Peyer's patch (tissue), 4 donors: ENCODE measurements around the gene SPINK14. TPM values are rescaled to one million over a fixed set of nuclear protein-coding genes. Genes with fewer than 3 reads are reported as not detected.

Source experiments
- DNase-seq, 3 donors: peaks; one replicate each; pipeline ENCODE4 v3.0.0-alpha.2; 2017 to 2019
- H3K27ac ChIP-seq, 4 donors: fragments of 200-600 bp; sonication (generic); one replicate each; pipeline ENCODE4 v1.5.1; 2016 to 2019
- H3K27me3 ChIP-seq, 2 donors: fragments of 200-600 bp; sonication (generic); one replicate each; pipeline ENCODE4 v1.5.1; 2019
- H3K36me3 ChIP-seq, 3 donors: fragments of 200-600 bp; sonication (generic); one replicate each; pipeline ENCODE4 v1.5.1; 2016 to 2019
- H3K4me1 ChIP-seq, 4 donors: fragments of 200-600 bp; sonication (generic); one replicate each; pipeline ENCODE4 v1.5.1; 2016 to 2019
- H3K4me3 ChIP-seq, 4 donors: fragments of 200-600 bp; sonication (generic); 1 replicate in 3 of 4; 2 replicates in 1 of 4; pipeline ENCODE4 v1.5.1; 2016 to 2019; ENCODE audit warnings: mild to moderate bottlenecking in 1 of 4
- H3K9me3 ChIP-seq, 4 donors: fragments of 200-600 bp; sonication (generic); one replicate each; pipeline ENCODE4 v1.5.1; 2016 to 2019; ENCODE audit warnings: mild to moderate bottlenecking in 1 of 4
- CTCF ChIP-seq, 6 experiments: fragments of 450-650 bp in 4 of 6; fragments of 200-600 bp in 2 of 6; sonication (generic) in 1 of 6; IDR thresholded peaks; one replicate each; pipeline ENCODE4 v1.5.1; 2017 to 2019; ENCODE audit warnings: antibody characterized with exemption in 6 of 6, mild to moderate bottlenecking in 3 of 6, moderate library complexity in 1 of 6
- POLR2A ChIP-seq, 2 donors: fragments of 450-650 bp; IDR thresholded peaks; one replicate each; pipeline ENCODE4 v1.5.1; 2017; ENCODE audit warnings: antibody characterized with exemption in 2 of 2, mild to moderate bottlenecking in 2 of 2, moderate library complexity in 2 of 2
- total RNA-seq, 4 donors: library from RNA; depleted of rRNA; stranded (reverse); fragments of >200 nt; gene quantifications; one replicate each; pipeline ENCODE4 v1.1.0, GENCODE V29; 2016

SPINK14 gene
- total RNA-seq, 4 donors from 2014 or later, result not detected

- DNase-seq, result no peak
- TF ChIP-seq POLR2A (IDR thresholded peaks at IDR 0.05) (no peak), CTCF (IDR thresholded peaks at IDR 0.05) (no peak)
- H3K4me1 ChIP-seq, result no peaks in the 10 kb centered on the region
- no peaks in the 10 kb centered on the region for H3K9me3 ChIP-seq
- no peak overlapping the region for H3K27ac ChIP-seq
- H3K27me3 ChIP-seq, result no peaks in the 10 kb centered on the region
- no peaks in the 10 kb centered on the region for H3K36me3 ChIP-seq
- no peak overlapping the region for H3K4me3 ChIP-seq
Observed at GRCh38 chr5:148176480-148176879, 8.1 kb downstream of the SPINK14 start.

DNA sequence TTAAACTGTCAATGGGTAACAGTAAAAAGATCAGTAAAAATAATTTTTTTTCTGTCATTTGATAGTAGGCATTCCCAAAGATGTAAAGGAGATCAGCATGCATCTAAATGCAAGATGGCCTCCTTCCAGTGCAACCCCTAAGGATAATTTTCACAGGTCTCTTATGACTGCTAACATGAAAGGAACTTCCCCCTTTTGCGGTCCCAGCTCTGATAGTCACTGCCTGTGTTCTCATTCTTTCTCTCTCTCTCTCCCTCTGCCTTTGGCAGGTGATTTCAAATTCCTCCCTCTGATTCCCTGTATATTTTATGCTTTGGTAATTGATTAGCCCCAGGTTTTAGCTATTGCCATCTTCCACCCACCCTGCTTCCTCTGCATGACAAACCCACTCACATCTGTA is 8.9 kb downstream of the SPINK14 start:
- no peaks in the 10 kb centered on the region for H3K9me3 ChIP-seq
- no peak for DNase-seq
- TF ChIP-seq POLR2A (IDR thresholded peaks at IDR 0.05), result no peak
- TF ChIP-seq CTCF (IDR thresholded peaks at IDR 0.05), result no peak
- H3K4me3 ChIP-seq, result no peak overlapping the region
- no peaks in the 10 kb centered on the region for H3K4me1 ChIP-seq
- H3K36me3 ChIP-seq, result no peaks in the 10 kb centered on the region
- H3K27ac ChIP-seq, result no peak overlapping the region
- H3K27me3 ChIP-seq, result no peaks in the 10 kb centered on the region

- H3K36me3 ChIP-seq, result no peaks in the 10 kb centered on the region
- H3K27me3 ChIP-seq, result no peaks in the 10 kb centered on the region
- H3K4me3 ChIP-seq, result no peak overlapping the region
- no peak overlapping the region for H3K27ac ChIP-seq
- TF ChIP-seq CTCF (IDR thresholded peaks at IDR 0.05) (peak in 4 of 6 experiments; percentile 39 to 69 (median 66)), POLR2A (IDR thresholded peaks at IDR 0.05) (no peak)
- no peaks in the 10 kb centered on the region for H3K9me3 ChIP-seq
- no peaks in the 10 kb centered on the region for H3K4me1 ChIP-seq
- no peak for DNase-seq
Observed at GRCh38 chr5:148179234-148179824, 11.0 kb downstream of the SPINK14 start.

GRCh38 chr5:148186248-148187003 is 18.1 kb downstream of the SPINK14 start:
- no peak for DNase-seq
- no peak for TF ChIP-seq POLR2A (IDR thresholded peaks at IDR 0.05)
- TF ChIP-seq CTCF (IDR thresholded peaks at IDR 0.05), result no peak
- H3K9me3 ChIP-seq, result no peaks in the 10 kb centered on the region
- H3K27ac ChIP-seq, result no peak overlapping the region
- H3K27me3 ChIP-seq, result no peaks in the 10 kb centered on the region
- no peaks in the 10 kb centered on the region for H3K4me1 ChIP-seq
- no peak overlapping the region for H3K4me3 ChIP-seq
- H3K36me3 ChIP-seq, result no peaks in the 10 kb centered on the region

GRCh38 chr5:148191010-148191409 is 22.7 kb downstream of the SPINK14 start:
- no peaks in the 10 kb centered on the region for H3K9me3 ChIP-seq
- no peak for TF ChIP-seq POLR2A (IDR thresholded peaks at IDR 0.05)
- TF ChIP-seq CTCF (IDR thresholded peaks at IDR 0.05), result no peak
- no peak overlapping the region for H3K27ac ChIP-seq
- H3K36me3 ChIP-seq, result no peaks in the 10 kb centered on the region
- no peak overlapping the region for H3K4me3 ChIP-seq
- no peak for DNase-seq
- H3K27me3 ChIP-seq, result no peaks in the 10 kb centered on the region
- H3K4me1 ChIP-seq, result no peaks in the 10 kb centered on the region
